ENCODE results near the gene SIL1.
"Not testable (repeated sequence)": the region's sequence is repeated elsewhere in the genome, so short reads cannot be mapped to it uniquely, and the experiment has no call there.

DNA sequence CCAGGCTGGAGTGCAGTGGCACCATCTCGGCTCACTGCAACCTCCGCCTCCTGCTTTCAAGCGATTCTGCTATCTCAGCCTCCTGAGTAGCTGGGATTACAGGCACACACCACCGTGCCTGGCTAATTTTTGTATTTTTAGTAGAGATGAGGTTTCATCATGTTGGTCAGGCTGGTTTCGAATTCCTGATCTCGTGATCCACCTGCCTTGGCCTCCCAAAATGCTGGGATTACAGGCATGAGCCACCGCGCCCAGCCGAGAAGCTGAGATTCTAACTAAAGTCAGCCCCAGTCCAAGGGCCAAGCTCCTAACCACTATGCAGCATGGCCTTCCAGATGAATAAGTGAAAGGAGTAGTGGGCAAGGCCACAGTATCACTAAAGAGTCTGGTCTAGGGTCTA lies 20.9 kb downstream of the SIL1 start:
- TF ChIP-seq MYC (IDR thresholded peaks at IDR 0.05; ENCODE audit: low read depth, low read length); POLR2A (IDR thresholded peaks at IDR 0.05; ENCODE audit: low read depth, low read length); POLR2AphosphoS5 (IDR thresholded peaks at IDR 0.05; ENCODE audit: insufficient read depth, low read depth, low read length); EZH2 (IDR thresholded peaks at IDR 0.05; ENCODE audit: borderline replicate concordance, low read depth, low read length, severe bottlenecking): not testable (repeated sequence)
- TF ChIP-seq, protein P1, sequence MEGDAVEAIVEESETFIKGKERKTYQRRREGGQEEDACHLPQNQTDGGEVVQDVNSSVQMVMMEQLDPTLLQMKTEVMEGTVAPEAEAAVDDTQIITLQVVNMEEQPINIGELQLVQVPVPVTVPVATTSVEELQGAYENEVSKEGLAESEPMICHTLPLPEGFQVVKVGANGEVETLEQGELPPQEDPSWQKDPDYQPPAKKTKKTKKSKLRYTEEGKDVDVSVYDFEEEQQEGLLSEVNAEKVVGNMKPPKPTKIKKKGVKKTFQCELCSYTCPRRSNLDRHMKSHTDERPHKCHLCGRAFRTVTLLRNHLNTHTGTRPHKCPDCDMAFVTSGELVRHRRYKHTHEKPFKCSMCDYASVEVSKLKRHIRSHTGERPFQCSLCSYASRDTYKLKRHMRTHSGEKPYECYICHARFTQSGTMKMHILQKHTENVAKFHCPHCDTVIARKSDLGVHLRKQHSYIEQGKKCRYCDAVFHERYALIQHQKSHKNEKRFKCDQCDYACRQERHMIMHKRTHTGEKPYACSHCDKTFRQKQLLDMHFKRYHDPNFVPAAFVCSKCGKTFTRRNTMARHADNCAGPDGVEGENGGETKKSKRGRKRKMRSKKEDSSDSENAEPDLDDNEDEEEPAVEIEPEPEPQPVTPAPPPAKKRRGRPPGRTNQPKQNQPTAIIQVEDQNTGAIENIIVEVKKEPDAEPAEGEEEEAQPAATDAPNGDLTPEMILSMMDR (IDR thresholded peaks at IDR 0.05; ENCODE audit: extremely low read depth in 1 of 2, insufficient read depth in 1 of 2, low read depth in 1 of 2, low read length in 2 of 2): not testable (repeated sequence)
- TF ChIP-seq, protein P2, sequence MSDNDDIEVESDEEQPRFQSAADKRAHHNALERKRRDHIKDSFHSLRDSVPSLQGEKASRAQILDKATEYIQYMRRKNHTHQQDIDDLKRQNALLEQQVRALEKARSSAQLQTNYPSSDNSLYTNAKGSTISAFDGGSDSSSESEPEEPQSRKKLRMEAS (IDR thresholded peaks at IDR 0.05; ENCODE audit: insufficient read depth, insufficient read length): not testable (repeated sequence)
